Osteoblast (primary cell): Measurements from ENCODE around the gene DKC1. TPM values are rescaled to one million over a fixed set of nuclear protein-coding genes. Genes with fewer than 3 reads are reported as not detected.
A peak's percentile ranks its signal among the peaks of the same experiment; 100 is the strongest.

Experiments
- DNase-seq: peaks from one replicate; pipeline ENCODE4 v3.0.0; 2011; ENCODE audit warnings: low spot score, mixed read lengths; ENCODE audit not compliant: insufficient read length; ENCODE audit errors: missing footprints
- H2AFZ ChIP-seq: 2 replicates; pipeline ENCODE4 v1.6.0; 2011; ENCODE audit warnings: mild to moderate bottlenecking, low read length
- H3K27ac ChIP-seq: 2 replicates; pipeline ENCODE4 v1.5.1; 2011; ENCODE audit warnings: mild to moderate bottlenecking, low read depth, low read length, moderate library complexity
- H3K27me3 ChIP-seq: 2 replicates; pipeline ENCODE4 v1.6.0; 2012; ENCODE audit warnings: mild to moderate bottlenecking, control low read depth, inconsistent platforms, low read length, moderate library complexity; ENCODE audit not compliant: insufficient read depth
- H3K36me3 ChIP-seq: 2 replicates; pipeline ENCODE4 v1.5.1; 2011; ENCODE audit warnings: mild to moderate bottlenecking, low read length, control low read depth, moderate library complexity; ENCODE audit not compliant: insufficient read depth
- H3K4me1 ChIP-seq: 2 replicates; pipeline ENCODE4 v1.5.1; 2011; ENCODE audit warnings: mild to moderate bottlenecking, low read length, control low read depth, moderate library complexity; ENCODE audit not compliant: insufficient read depth
- H3K4me2 ChIP-seq: 2 replicates; pipeline ENCODE4 v1.6.0; 2011; ENCODE audit warnings: mild to moderate bottlenecking, low read length; ENCODE audit not compliant: insufficient read depth
- H3K4me3 ChIP-seq: fragments of 200-600 bp; sonication (generic); 3 replicates; pipeline ENCODE4 v1.5.1; 2012; ENCODE audit warnings: mild to moderate bottlenecking, low read length, inconsistent platforms; ENCODE audit not compliant: insufficient read depth
- H3K79me2 ChIP-seq: 2 replicates; pipeline ENCODE4 v1.6.0; 2012; ENCODE audit warnings: mild to moderate bottlenecking, low read length, control low read depth, inconsistent platforms; ENCODE audit not compliant: insufficient read depth
- H3K9me3 ChIP-seq: 2 replicates; pipeline ENCODE4 v1.5.1; 2011; ENCODE audit warnings: low read depth, low read length, control low read depth
- H4K20me1 ChIP-seq: 2 replicates; pipeline ENCODE4 v1.6.0; 2012; ENCODE audit warnings: mild to moderate bottlenecking, low read length, control low read depth; ENCODE audit not compliant: insufficient read depth
- CTCF ChIP-seq: IDR thresholded peaks from 2 replicates; pipeline ENCODE4 v1.5.1; 2011; ENCODE audit warnings: mild to moderate bottlenecking, low read depth, low read length, moderate library complexity; ENCODE audit errors: extremely low read depth
- total RNA-seq: library from RNA; depleted of rRNA; stranded (reverse); fragments of >200 nt; gene quantifications from 2 replicates; pipeline ENCODE4 v1.2.3, GENCODE V29; 2012

The DKC1 gene
- total RNA-seq, 1 donor, result 30.8 TPM

- H3K36me3 ChIP-seq, result no peaks in the 10 kb centered on the region
- no peak overlapping the region for H3K4me3 ChIP-seq
- H3K27me3 ChIP-seq, result no peaks in the 10 kb centered on the region
- H3K27ac ChIP-seq, result no peak overlapping the region
- H2AFZ ChIP-seq, result no peak overlapping the region
- no peaks in the 10 kb centered on the region for H3K79me2 ChIP-seq
- no peaks in the 10 kb centered on the region for H4K20me1 ChIP-seq
- no peak overlapping the region for H3K4me2 ChIP-seq
- H3K9me3 ChIP-seq, result no peaks in the 10 kb centered on the region
- H3K4me1 ChIP-seq, result peaks cover 50% of the 10 kb centered on the region
- DNase-seq, result no peak
- no peak for TF ChIP-seq CTCF
These were observed 34.1 kb upstream of the DKC1 start for GRCh38 chrX:154728431-154729190.

- DNase-seq, result no peak
- no peak overlapping the region for H2AFZ ChIP-seq
- H3K9me3 ChIP-seq, result no peaks in the 10 kb centered on the region
- peaks cover 57% of the 10 kb centered on the region for H3K4me1 ChIP-seq
- no peaks in the 10 kb centered on the region for H4K20me1 ChIP-seq
- H3K27ac ChIP-seq, result no peak overlapping the region
- no peak for TF ChIP-seq CTCF
- H3K27me3 ChIP-seq, result no peaks in the 10 kb centered on the region
- no peaks in the 10 kb centered on the region for H3K79me2 ChIP-seq
- no peak overlapping the region for H3K4me2 ChIP-seq
- H3K36me3 ChIP-seq, result no peaks in the 10 kb centered on the region
- no peak overlapping the region for H3K4me3 ChIP-seq
These were observed 33.2 kb upstream of the DKC1 start for GRCh38 chrX:154729439-154729838.

GRCh38 chrX:154730253-154730891 lies 32.3 kb upstream of the DKC1 start:
- Histone ChIP-seq H3K36me3 (no peaks in the 10 kb centered on the region), H3K27me3 (no peaks in the 10 kb centered on the region), H3K79me2 (no peaks in the 10 kb centered on the region), H3K27ac (peak overlapping the region; percentile 31), H3K4me1 (peaks cover 66% of the 10 kb centered on the region), H3K9me3 (no peaks in the 10 kb centered on the region), H3K4me2 (peak overlapping the region; percentile 7), H4K20me1 (no peaks in the 10 kb centered on the region), H2AFZ (no peak overlapping the region), H3K4me3 (no peak overlapping the region)
- TF ChIP-seq CTCF, result no peak
- no peak for DNase-seq

GRCh38 chrX:154731184-154731583 lies 31.5 kb upstream of the DKC1 start:
- Histone ChIP-seq H3K36me3 (no peaks in the 10 kb centered on the region), H3K27ac (no peak overlapping the region), H3K9me3 (no peaks in the 10 kb centered on the region), H3K4me3 (no peak overlapping the region), H3K4me1 (peaks cover 74% of the 10 kb centered on the region), H3K27me3 (no peaks in the 10 kb centered on the region), H3K4me2 (no peak overlapping the region), H3K79me2 (no peaks in the 10 kb centered on the region), H2AFZ (no peak overlapping the region), H4K20me1 (no peaks in the 10 kb centered on the region)
- no peak for TF ChIP-seq CTCF
- DNase-seq, result no peak
